SJSA1 (cell line): Measurements from ENCODE around the gene MTMR6. TPM values are rescaled to one million over a fixed set of nuclear protein-coding genes. Genes with fewer than 3 reads are reported as not detected.

Experiments
- total RNA-seq: library from RNA; depleted of rRNA; stranded (reverse); fragments of >200 nt; shearing (Covaris generic); gene quantifications from 2 replicates; pipeline ENCODE4 v1.2.3, GENCODE V29; 2014; rRNA removed

The MTMR6 gene
- total RNA-seq, 1 experiment from 2014 or later, result 42.9 TPM

Other genes with a start within 250 kb of the MTMR6 start
- gene PABPC3, start 191.4 kb downstream of the MTMR6 start, total RNA-seq, result 0.06 and 0.08 TPM in 2 replicates
- not detected in 2 replicates for gene AMER2, start 115.2 kb downstream of the MTMR6 start, total RNA-seq
- gene NUP58, start 14.1 kb upstream of the MTMR6 start, total RNA-seq, result 67.4 and 89.5 TPM in 2 replicates
- gene ATP8A2, start 84.5 kb upstream of the MTMR6 start, total RNA-seq, result 0.03 and 0.13 TPM in 2 replicates